Measurements from ENCODE around the gene TMEM54. TPM values are rescaled to one million over a fixed set of nuclear protein-coding genes. Genes with fewer than 3 reads are reported as not detected.

TMEM54 gene
- total RNA-seq, 1 experiment from 2014 or later: 6.1 TPM

- DNase-seq (ENCODE audit: extremely low read depth, low read depth): no peak
Measured at GRCh38 chr1:32867151-32867550, 34.0 kb downstream of the TMEM54 start.

- no peak for DNase-seq (ENCODE audit: extremely low read depth, low read depth)
Measured at GRCh38 chr1:32865639-32866405, 35.4 kb downstream of the TMEM54 start.

GRCh38 chr1:32864375-32865019 lies 36.7 kb downstream of the TMEM54 start:
- DNase-seq (ENCODE audit: extremely low read depth, low read depth): no peak

- DNase-seq (ENCODE audit: extremely low read depth, low read depth): no peak
Measured at GRCh38 chr1:32863881-32864245, 37.3 kb downstream of the TMEM54 start.

- DNase-seq (ENCODE audit: extremely low read depth, low read depth): no peak
Measured at GRCh38 chr1:32863218-32863880, 37.8 kb downstream of the TMEM54 start.

- DNase-seq (ENCODE audit: extremely low read depth, low read depth): no peak
Measured at GRCh38 chr1:32861904-32862695, 39.1 kb downstream of the TMEM54 start.

GRCh38 chr1:32860566-32860965 lies 40.6 kb downstream of the TMEM54 start:
- DNase-seq (ENCODE audit: extremely low read depth, low read depth): no peak

GRCh38 chr1:32859915-32860314 lies 41.3 kb downstream of the TMEM54 start:
- DNase-seq (ENCODE audit: extremely low read depth, low read depth): no peak

GRCh38 chr1:32858791-32859190 lies 42.4 kb downstream of the TMEM54 start:
- DNase-seq (ENCODE audit: extremely low read depth, low read depth): no peak

GRCh38 chr1:32858136-32858535 lies 43.1 kb downstream of the TMEM54 start:
- no peak for DNase-seq (ENCODE audit: extremely low read depth, low read depth)

- DNase-seq (ENCODE audit: extremely low read depth, low read depth): no peak
Measured at GRCh38 chr1:32855861-32856617, 45.1 kb downstream of the TMEM54 start.

GRCh38 chr1:32848354-32849063 lies 52.7 kb downstream of the TMEM54 start:
- DNase-seq (ENCODE audit: extremely low read depth, low read depth): no peak

Other genes starting within 250 kb of the TMEM54 start
- 1.4 and 1.7 TPM in 2 replicates for gene SYNC, start 198.6 kb downstream of the TMEM54 start, total RNA-seq (2014; rRNA removed; shearing (Covaris generic))
- 169 and 184 TPM in 2 replicates for gene YARS1, start 84.0 kb downstream of the TMEM54 start, total RNA-seq (2014; rRNA removed; shearing (Covaris generic))
- 15.5 and 20.7 TPM in 2 replicates for gene S100PBP, start 83.7 kb downstream of the TMEM54 start, total RNA-seq (2014; rRNA removed; shearing (Covaris generic))
- 0.59 TPM in 1 of 2 replicates, not detected in the other for gene FNDC5, start 30.5 kb downstream of the TMEM54 start, total RNA-seq (2014; rRNA removed; shearing (Covaris generic))
- not detected in 2 replicates for gene HPCA, start 14.9 kb downstream of the TMEM54 start, total RNA-seq (2014; rRNA removed; shearing (Covaris generic))
- 11.6 and 12.9 TPM in 2 replicates for gene RNF19B, start 63.4 kb upstream of the TMEM54 start, total RNA-seq (2014; rRNA removed; shearing (Covaris generic))
- gene AK2, start 135.5 kb upstream of the TMEM54 start, total RNA-seq (2014; rRNA removed; shearing (Covaris generic)): 204 and 212 TPM in 2 replicates
- 1.6 and 2.4 TPM in 2 replicates for gene AZIN2, start 179.8 kb upstream of the TMEM54 start, total RNA-seq (2014; rRNA removed; shearing (Covaris generic))

Measured in NCI-H460 (cell line).